Measurements from ENCODE around the gene WWOX. TPM values are rescaled to one million over a fixed set of nuclear protein-coding genes. Genes with fewer than 3 reads are reported as not detected.

WWOX gene
- total RNA-seq, 1 experiment from 2014 or later, result 28.3 TPM

DNA sequence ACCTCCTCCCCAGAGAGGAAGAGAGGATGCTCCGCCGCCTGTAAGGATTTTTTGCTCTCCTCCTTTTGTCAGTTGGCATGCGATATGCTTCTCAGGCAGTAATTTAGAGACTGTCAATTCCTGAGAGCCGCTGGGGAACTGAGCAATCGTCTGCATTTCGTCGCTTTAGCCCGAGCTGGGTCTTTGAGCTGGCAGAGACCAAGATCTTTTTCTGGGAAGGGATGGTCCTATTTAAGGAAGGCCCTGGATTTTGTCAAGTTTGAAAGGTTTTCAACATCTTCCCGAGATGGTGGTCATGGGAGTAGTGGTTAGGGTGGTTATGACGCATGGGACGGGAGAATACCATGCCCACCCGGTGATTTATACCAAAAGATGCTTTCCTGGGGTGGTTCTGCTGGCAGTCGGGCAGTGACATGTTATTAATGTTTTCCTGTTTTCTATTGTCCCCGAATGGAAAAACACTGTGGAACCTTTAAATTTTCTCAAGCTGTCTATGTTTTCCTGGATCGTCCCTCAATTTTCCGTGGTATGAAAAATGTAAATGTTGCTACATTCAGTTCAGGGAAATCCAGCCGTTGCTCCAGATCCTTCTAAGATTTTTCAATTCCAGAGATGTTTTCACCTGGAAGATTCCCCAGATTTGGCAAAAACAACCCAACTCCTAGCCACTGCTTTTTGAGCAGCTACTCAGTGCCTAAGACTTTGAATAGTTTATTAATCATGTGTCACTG, 914.6 kb downstream of the WWOX start:
- TF ChIP-seq EZH2 (IDR thresholded peaks at IDR 0.05; ENCODE audit: low read length, unreplicated experiment) (no peak), EZH2phosphoT487 (IDR thresholded peaks at IDR 0.05; ENCODE audit: borderline replicate concordance, low read length) (no peak)
- TF ChIP-seq, protein P1, sequence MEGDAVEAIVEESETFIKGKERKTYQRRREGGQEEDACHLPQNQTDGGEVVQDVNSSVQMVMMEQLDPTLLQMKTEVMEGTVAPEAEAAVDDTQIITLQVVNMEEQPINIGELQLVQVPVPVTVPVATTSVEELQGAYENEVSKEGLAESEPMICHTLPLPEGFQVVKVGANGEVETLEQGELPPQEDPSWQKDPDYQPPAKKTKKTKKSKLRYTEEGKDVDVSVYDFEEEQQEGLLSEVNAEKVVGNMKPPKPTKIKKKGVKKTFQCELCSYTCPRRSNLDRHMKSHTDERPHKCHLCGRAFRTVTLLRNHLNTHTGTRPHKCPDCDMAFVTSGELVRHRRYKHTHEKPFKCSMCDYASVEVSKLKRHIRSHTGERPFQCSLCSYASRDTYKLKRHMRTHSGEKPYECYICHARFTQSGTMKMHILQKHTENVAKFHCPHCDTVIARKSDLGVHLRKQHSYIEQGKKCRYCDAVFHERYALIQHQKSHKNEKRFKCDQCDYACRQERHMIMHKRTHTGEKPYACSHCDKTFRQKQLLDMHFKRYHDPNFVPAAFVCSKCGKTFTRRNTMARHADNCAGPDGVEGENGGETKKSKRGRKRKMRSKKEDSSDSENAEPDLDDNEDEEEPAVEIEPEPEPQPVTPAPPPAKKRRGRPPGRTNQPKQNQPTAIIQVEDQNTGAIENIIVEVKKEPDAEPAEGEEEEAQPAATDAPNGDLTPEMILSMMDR (conservative IDR thresholded peaks at IDR 0.05; ENCODE audit: low read depth, low read length), result no peak
- Histone ChIP-seq H3K9me3 (ENCODE audit: low read length) (no peaks in the 10 kb centered on the region), H3K27ac (ENCODE audit: low read length) (no peak overlapping the region), H3K4me2 (ENCODE audit: low read length) (no peak overlapping the region), H3F3A (ENCODE audit: low read length, unreplicated experiment) (no peaks in the 10 kb centered on the region), H4K20me1 (ENCODE audit: low read length) (no peaks in the 10 kb centered on the region), H3K4me1 (ENCODE audit: insufficient read depth, low read length) (no peaks in the 10 kb centered on the region), H3K4me3 (ENCODE audit: low read length) (no peak overlapping the region), H3K36me3 (ENCODE audit: low read depth, low read length) (no peaks in the 10 kb centered on the region), H3K9ac (ENCODE audit: low read length) (no peak overlapping the region), H3K27me3 (ENCODE audit: low read length) (no peaks in the 10 kb centered on the region), H3K9me2 (replicated peaks; ENCODE audit: low read length) (no peaks in the 10 kb centered on the region), H3K79me2 (ENCODE audit: low read length) (no peaks in the 10 kb centered on the region), H2AFZ (ENCODE audit: low read length) (no peak overlapping the region)
- BruUV-seq (replicated peaks), result no TSS peak
- ATAC-seq (no peak), DNase-seq (no peak)
- ChIA-PET CTCF (no interaction called here), POLR2A (ENCODE audit: unreplicated experiment) (no interaction called here)
- intact Hi-C loops (cut with micrococcal nuclease), result no loop called here

DNA sequence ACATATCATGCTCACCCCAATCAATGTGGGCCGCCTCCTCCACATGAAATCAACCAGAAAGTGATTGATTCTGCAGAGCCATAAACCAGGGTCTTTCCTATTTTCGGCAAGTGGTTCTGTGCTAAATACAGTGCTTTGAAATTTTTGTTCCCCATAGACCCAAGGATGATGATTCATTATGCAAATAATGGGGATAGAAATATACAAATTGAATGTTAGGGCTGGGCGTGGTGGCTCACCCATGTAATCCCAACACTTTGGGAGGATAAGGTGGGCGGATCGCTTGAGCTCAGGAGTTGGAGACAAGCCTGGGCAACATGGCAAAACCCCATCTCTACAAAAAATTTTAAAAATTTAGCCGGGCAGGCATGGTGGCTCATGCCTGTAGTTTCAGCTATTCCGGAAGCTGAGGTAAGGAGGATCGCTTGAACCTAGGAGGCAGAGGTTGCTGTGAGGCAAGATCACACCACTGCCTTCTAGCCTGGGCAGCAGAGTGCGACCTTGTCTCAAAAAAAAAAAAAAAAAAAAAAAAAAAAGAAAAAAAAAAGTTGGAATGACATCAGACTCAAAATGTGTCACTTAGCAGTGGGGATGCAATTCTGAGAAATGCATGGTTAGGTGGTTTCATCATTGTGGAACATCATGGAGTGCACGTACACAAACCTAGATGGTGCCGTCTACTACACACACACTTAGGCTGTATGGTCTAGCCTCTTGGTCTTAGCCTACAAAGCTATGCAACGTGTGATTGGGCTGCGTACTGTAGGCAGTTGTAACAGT, 919.4 kb downstream of the WWOX start:
- no peaks in the 10 kb centered on the region for H3K9me3 ChIP-seq (ENCODE audit: low read length)
- no peak for TF ChIP-seq EZH2phosphoT487 (IDR thresholded peaks at IDR 0.05; ENCODE audit: borderline replicate concordance, low read length)
- no peak for TF ChIP-seq EZH2 (IDR thresholded peaks at IDR 0.05; ENCODE audit: low read length, unreplicated experiment)
- TF ChIP-seq, protein P1 (conservative IDR thresholded peaks at IDR 0.05; ENCODE audit: low read depth, low read length), result no peak
- H3K9me2 ChIP-seq (replicated peaks; ENCODE audit: low read length), result no peaks in the 10 kb centered on the region
- no TSS peak for BruUV-seq (replicated peaks)
- no peaks in the 10 kb centered on the region for H3K4me1 ChIP-seq (ENCODE audit: insufficient read depth, low read length)
- CTCF ChIA-PET, result no interaction called here
- H3K27ac ChIP-seq (ENCODE audit: low read length), result no peak overlapping the region
- H2AFZ ChIP-seq (ENCODE audit: low read length), result no peak overlapping the region
- no peaks in the 10 kb centered on the region for H3K36me3 ChIP-seq (ENCODE audit: low read depth, low read length)
- H3K9ac ChIP-seq (ENCODE audit: low read length), result no peak overlapping the region
- no peak overlapping the region for H3K4me3 ChIP-seq (ENCODE audit: low read length)
- H3K27me3 ChIP-seq (ENCODE audit: low read length), result no peaks in the 10 kb centered on the region
- H3K4me2 ChIP-seq (ENCODE audit: low read length), result no peak overlapping the region
- ATAC-seq, result no peak
- no peaks in the 10 kb centered on the region for H4K20me1 ChIP-seq (ENCODE audit: low read length)
- H3F3A ChIP-seq (ENCODE audit: low read length, unreplicated experiment), result no peaks in the 10 kb centered on the region
- POLR2A ChIA-PET (ENCODE audit: unreplicated experiment), result no interaction called here
- no peak for DNase-seq
- intact Hi-C loops (cut with micrococcal nuclease), result no loop called here
- H3K79me2 ChIP-seq (ENCODE audit: low read length), result no peaks in the 10 kb centered on the region

DNA sequence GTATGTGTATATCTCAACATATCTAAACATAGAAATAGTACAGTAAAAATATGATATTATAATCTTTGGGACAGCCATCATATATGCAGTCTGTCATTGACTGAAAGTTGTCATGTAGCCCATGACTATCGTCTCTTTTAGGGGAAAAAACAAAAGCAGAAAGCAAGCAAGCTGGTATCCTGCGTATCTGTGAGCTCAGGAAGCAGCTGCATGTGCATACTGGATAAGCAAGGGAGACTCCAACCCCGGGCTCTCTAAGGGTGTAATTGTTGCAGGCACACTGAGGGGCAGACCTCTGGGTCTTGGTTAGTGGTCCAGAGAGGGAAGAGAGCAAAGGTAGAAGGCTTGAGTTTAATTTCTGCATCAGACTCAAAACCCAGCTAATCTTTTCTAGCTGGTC, 920.0 kb downstream of the WWOX start:
- H3K9me3 ChIP-seq (ENCODE audit: low read length), result no peaks in the 10 kb centered on the region
- TF ChIP-seq, protein P1 (conservative IDR thresholded peaks at IDR 0.05; ENCODE audit: low read depth, low read length), result no peak
- TF ChIP-seq EZH2 (IDR thresholded peaks at IDR 0.05; ENCODE audit: low read length, unreplicated experiment) (no peak), EZH2phosphoT487 (IDR thresholded peaks at IDR 0.05; ENCODE audit: borderline replicate concordance, low read length) (no peak)
- no peak for ATAC-seq
- no peak overlapping the region for H3K9ac ChIP-seq (ENCODE audit: low read length)
- no peaks in the 10 kb centered on the region for H3K9me2 ChIP-seq (replicated peaks; ENCODE audit: low read length)
- no peaks in the 10 kb centered on the region for H3K4me1 ChIP-seq (ENCODE audit: insufficient read depth, low read length)
- no peaks in the 10 kb centered on the region for H3F3A ChIP-seq (ENCODE audit: low read length, unreplicated experiment)
- no peak overlapping the region for H2AFZ ChIP-seq (ENCODE audit: low read length)
- H3K4me2 ChIP-seq (ENCODE audit: low read length), result no peak overlapping the region
- H3K27ac ChIP-seq (ENCODE audit: low read length), result no peak overlapping the region
- no peaks in the 10 kb centered on the region for H3K36me3 ChIP-seq (ENCODE audit: low read depth, low read length)
- no peak overlapping the region for H3K4me3 ChIP-seq (ENCODE audit: low read length)
- DNase-seq, result no peak
- H4K20me1 ChIP-seq (ENCODE audit: low read length), result no peaks in the 10 kb centered on the region
- ChIA-PET POLR2A (ENCODE audit: unreplicated experiment) (no interaction called here), CTCF (no interaction called here)
- H3K27me3 ChIP-seq (ENCODE audit: low read length), result no peaks in the 10 kb centered on the region
- H3K79me2 ChIP-seq (ENCODE audit: low read length), result no peaks in the 10 kb centered on the region
- intact Hi-C loops (cut with micrococcal nuclease), result no loop called here
- no TSS peak for BruUV-seq (replicated peaks)
